Esophagus muscularis mucosa (tissue), 4 donors: Measurements from ENCODE around the gene MON2.

ENCODE experiments used
- EP300 ChIP-seq: sonication (generic); formaldehyde crosslinking; IDR thresholded peaks from one replicate; pipeline ENCODE4 v1.6.1; 2017; ENCODE audit warnings: antibody characterized with exemption
- POLR2A ChIP-seq: fragments of 450-650 bp; IDR thresholded peaks from one replicate; pipeline ENCODE4 v1.6.1; 2017; ENCODE audit warnings: antibody characterized with exemption, moderate library complexity, mild to moderate bottlenecking, low read depth
- POLR2AphosphoS5 ChIP-seq, 2 donors: sonication (generic); formaldehyde crosslinking; IDR thresholded peaks; one replicate each; pipeline ENCODE4 v1.6.1; 2017; ENCODE audit warnings: antibody characterized with exemption in 2 of 2
- TF ChIP-seq, protein P1 (sequence below), 3 experiments: fragments of 200-600 bp in 2 of 3; fragments of 450-650 bp in 1 of 3; sonication (generic) in 2 of 3; IDR thresholded peaks; one replicate each; pipeline ENCODE4 v1.5.1; 2017 to 2019; ENCODE audit warnings: antibody characterized with exemption in 3 of 3, mild to moderate bottlenecking in 2 of 3, moderate library complexity in 1 of 3

- TF ChIP-seq, protein P1, sequence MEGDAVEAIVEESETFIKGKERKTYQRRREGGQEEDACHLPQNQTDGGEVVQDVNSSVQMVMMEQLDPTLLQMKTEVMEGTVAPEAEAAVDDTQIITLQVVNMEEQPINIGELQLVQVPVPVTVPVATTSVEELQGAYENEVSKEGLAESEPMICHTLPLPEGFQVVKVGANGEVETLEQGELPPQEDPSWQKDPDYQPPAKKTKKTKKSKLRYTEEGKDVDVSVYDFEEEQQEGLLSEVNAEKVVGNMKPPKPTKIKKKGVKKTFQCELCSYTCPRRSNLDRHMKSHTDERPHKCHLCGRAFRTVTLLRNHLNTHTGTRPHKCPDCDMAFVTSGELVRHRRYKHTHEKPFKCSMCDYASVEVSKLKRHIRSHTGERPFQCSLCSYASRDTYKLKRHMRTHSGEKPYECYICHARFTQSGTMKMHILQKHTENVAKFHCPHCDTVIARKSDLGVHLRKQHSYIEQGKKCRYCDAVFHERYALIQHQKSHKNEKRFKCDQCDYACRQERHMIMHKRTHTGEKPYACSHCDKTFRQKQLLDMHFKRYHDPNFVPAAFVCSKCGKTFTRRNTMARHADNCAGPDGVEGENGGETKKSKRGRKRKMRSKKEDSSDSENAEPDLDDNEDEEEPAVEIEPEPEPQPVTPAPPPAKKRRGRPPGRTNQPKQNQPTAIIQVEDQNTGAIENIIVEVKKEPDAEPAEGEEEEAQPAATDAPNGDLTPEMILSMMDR (IDR thresholded peaks at IDR 0.05): no peak
- TF ChIP-seq POLR2AphosphoS5 (IDR thresholded peaks at IDR 0.05) (no peak), EP300 (no peak), POLR2A (no peak)
Observed at GRCh38 chr12:62647586-62647985, 181.0 kb downstream of the MON2 start.
